GM21526 (cell line): Measurements from ENCODE around the gene BRINP3.

Experiments
- ATAC-seq: cut with Tn5 transposase; IDR thresholded peaks from one replicate; pipeline ENCODE4 v1.9.1; 2021; ENCODE audit warnings: moderate library complexity; ENCODE audit not compliant: unreplicated experiment, low FRiP score

Gene BRINP3

GRCh38 chr1:190455631-190456030, 22.0 kb downstream of the BRINP3 start:
- ATAC-seq, result no peak

- no peak for ATAC-seq
Measured at GRCh38 chr1:190453550-190453949, 24.1 kb downstream of the BRINP3 start.

DNA sequence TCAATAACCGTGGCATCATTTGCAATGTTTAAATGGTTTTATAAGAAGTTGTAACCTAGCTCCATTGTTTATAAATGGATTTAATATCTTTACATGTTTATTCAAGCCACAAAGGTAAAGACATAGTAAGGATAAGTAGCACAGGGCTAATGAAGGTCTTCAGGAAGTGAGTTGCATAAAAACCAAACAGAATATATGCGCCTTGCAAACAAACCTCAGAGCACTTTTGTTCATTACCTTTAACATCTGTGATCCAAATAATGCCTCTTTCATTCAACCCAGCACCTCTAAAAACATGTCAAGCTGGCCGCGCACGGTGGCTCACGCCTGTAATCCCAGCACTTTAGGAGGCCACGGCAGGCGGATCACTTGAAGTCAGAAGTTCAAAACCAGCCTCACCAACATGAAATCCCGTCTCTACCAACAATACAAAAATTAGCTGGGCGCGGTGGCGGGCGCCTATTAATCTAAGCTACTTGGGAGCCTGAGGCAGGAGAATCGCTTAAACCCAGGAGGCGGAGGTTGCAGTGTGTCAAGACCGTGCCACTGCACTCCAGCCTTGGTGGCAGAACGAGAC, 25.3 kb downstream of the BRINP3 start:
- ATAC-seq, result no peak

DNA sequence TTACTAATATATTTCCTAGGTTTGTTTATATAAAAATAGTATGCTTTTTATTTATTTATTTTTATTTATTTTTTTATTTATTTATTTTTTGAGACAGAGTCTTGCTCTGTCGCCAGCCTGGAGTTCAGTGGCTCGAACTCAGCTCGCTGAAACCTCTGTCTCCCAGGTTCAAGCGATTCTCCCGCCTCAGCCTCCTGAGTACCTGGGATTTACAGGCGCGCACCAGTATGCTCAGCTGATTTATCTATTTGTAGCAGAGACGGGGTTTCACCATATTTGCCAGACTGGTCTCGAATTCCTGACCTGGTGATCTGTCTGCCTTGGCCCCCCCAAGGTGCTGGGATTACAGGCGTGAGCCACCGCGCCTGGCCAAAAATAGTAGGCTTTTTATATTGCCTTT, 33.2 kb downstream of the BRINP3 start:
- no peak for ATAC-seq

GRCh38 chr1:190439447-190439846, 38.2 kb downstream of the BRINP3 start:
- ATAC-seq, result no peak

GRCh38 chr1:190436615-190437014, 41.0 kb downstream of the BRINP3 start:
- ATAC-seq, result no peak

DNA sequence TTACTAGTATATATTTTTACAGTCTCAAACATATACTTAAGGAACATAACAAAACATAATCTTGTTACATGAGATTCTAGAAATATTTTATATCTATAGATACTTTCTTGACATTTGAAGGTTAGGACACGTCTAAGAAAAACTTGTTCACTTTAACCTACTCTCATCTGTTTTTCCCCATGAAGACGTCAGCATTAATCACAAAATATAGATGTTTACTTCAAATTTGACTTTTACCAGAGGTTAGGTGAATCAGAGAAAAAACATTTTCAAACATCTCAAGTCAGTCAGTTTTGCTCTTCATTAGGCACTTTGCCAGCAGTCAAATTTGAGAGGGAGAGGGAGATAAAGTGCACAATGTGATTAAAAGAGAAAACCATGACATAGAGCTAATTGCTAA, 47.7 kb downstream of the BRINP3 start:
- no peak for ATAC-seq

DNA sequence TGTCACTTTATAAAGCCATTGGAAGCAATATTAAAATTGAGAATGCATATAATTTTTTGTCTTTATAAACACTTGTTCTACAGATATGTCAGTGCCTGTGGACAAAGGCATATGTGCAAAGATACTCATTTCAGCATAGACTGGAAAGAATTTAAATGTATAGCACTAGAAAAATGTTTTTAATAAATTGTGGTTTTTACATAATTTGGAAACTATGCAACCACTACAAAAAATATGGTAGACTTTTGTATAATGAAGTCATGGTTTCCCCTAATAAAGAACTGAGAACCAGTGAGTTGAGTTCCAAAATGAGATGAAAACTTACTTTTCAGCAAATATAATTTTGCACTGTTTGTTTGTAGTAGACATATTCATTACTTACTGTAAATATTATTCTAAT, 48.5 kb downstream of the BRINP3 start:
- no peak for ATAC-seq

GRCh38 chr1:190416239-190416638, 61.4 kb downstream of the BRINP3 start:
- ATAC-seq, result no peak

GRCh38 chr1:190413142-190413541, 64.5 kb downstream of the BRINP3 start:
- no peak for ATAC-seq

GRCh38 chr1:190403402-190403801, 74.3 kb downstream of the BRINP3 start:
- no peak for ATAC-seq

DNA sequence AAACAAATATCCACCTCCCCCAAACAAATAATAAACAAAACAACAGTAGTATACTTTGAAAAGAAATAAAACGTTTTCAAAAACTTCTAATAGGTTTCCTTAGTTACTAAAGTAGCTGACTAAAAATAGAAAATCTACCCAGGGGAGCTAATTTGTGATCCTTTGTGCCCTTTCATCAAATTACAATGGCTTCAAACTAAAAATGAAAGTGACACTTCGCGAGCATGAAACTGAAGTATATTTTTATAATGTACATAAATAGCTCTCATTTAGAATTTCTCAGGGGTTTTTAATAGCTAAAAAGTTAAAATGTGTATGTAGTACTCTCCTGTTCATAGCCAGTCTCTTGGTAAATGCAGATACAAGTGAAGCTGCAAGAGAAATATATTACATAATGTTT, 78.4 kb downstream of the BRINP3 start:
- no peak for ATAC-seq

GRCh38 chr1:190391582-190391981, 86.1 kb downstream of the BRINP3 start:
- ATAC-seq, result no peak

GRCh38 chr1:190377991-190378390, 99.7 kb downstream of the BRINP3 start:
- no peak for ATAC-seq

GRCh38 chr1:190377294-190377693, 100.4 kb downstream of the BRINP3 start:
- ATAC-seq, result no peak

DNA sequence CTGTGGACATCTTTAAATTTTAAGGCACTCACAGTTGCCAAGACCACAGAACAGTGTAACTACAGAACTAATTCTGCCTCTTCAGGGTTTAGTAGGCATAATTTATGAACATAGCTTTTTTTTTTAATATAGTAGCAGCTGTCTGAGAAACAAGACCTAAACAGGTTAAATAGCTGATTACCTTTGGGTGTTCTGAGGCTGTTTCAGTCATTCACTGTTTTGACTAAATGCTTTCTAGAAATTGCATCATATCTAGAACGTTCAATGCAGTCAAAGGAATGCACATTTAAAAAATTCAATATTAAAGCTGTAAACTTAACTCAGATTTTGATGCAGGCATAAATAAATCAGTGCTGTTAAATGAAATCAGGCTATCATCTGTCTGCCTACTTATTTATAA, 101.6 kb downstream of the BRINP3 start:
- ATAC-seq, result no peak

GRCh38 chr1:190373705-190374336, 103.8 kb downstream of the BRINP3 start:
- ATAC-seq, result peak; percentile 64

- no peak for ATAC-seq
Measured at GRCh38 chr1:190367200-190367599, 110.5 kb downstream of the BRINP3 start.

DNA sequence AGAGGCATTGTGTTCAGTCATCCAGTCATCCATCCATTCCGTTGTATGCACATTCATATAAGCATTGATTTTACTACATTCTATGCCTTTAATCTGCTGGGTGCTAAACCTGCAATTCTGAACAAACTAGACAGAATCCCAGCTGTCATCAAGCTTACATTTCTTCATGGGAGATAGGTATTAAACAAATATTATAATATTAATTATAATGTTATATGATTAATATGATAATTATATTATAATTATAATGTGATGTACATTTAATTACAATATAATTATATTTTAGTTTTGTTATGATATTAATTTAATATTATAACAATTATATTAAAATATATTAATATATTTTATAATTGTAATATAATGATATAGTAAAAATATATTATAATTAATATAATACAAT, 112.4 kb downstream of the BRINP3 start:
- no peak for ATAC-seq

DNA sequence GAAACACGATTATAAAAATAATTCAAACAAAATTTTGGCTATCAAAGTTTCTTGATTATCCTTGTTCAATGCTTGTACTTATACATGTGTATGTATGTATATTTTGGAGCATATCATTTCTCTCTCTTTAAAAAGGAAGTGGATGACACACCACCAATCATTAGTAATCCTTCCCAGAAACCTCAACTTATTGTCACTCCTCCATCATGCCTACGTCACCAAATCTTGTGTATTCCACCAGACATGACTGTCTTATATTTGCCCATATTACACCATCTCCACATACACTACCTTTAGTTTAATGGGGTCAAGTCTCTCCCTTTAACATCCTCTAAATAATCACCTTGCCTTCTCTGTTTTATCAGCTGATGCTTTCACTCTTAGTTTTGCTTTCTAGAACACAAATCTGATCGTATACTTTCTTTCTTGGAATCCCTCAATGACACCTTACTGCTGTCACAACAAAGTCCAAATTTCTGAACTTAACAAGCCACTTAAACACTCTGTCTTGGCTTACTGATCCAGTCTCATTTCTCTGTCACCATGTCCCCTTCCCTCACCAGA, 124.0 kb downstream of the BRINP3 start:
- no peak for ATAC-seq

GRCh38 chr1:190344454-190344853, 133.2 kb downstream of the BRINP3 start:
- no peak for ATAC-seq

- ATAC-seq, result no peak
Measured at GRCh38 chr1:190338829-190339228, 138.8 kb downstream of the BRINP3 start.
